Measurements from ENCODE around the gene LMO7. TPM values are rescaled to one million over a fixed set of nuclear protein-coding genes. Genes with fewer than 3 reads are reported as not detected.
"Not testable (repeated sequence)": the region's sequence is repeated elsewhere in the genome, so short reads cannot be mapped to it uniquely, and the experiment has no call there.

The LMO7 gene
- total and polyA plus RNA-seq, 2 experiments from 2014 or later = 139 to 232 TPM

DNA sequence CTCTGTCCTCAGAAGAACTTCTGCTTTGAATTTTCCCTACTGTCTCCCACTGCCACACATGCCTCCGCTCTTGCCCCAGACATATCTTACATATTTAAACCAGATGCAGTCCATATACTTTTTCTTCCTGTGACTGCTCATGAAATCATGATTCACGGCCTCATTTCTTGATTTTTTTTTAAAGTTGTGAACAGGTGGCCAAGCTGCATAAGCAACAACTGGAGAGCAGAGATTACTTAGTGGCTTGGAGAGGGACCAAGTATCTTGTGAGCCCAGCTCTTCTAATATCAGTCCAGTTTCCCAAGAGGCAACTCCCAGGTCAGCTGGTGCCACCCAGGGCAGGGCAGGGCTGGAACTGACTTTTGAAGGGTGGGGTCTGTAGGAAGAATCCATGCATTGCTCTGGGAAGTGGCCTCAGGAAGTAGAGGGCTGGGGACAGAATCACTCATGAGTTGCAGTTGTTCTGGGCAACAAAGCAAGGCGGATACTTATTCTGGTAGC is 152.4 kb downstream of the LMO7 start:
- H3K27ac ChIP-seq = no peak overlapping the region
- TF ChIP-seq, protein P1, sequence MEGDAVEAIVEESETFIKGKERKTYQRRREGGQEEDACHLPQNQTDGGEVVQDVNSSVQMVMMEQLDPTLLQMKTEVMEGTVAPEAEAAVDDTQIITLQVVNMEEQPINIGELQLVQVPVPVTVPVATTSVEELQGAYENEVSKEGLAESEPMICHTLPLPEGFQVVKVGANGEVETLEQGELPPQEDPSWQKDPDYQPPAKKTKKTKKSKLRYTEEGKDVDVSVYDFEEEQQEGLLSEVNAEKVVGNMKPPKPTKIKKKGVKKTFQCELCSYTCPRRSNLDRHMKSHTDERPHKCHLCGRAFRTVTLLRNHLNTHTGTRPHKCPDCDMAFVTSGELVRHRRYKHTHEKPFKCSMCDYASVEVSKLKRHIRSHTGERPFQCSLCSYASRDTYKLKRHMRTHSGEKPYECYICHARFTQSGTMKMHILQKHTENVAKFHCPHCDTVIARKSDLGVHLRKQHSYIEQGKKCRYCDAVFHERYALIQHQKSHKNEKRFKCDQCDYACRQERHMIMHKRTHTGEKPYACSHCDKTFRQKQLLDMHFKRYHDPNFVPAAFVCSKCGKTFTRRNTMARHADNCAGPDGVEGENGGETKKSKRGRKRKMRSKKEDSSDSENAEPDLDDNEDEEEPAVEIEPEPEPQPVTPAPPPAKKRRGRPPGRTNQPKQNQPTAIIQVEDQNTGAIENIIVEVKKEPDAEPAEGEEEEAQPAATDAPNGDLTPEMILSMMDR (IDR thresholded peaks at IDR 0.05; ENCODE audit: low read depth, low read length) = no peak
- H3K4me3 ChIP-seq = no peak overlapping the region
- peaks cover 17% of the 10 kb centered on the region for H3K4me1 ChIP-seq (ENCODE audit: low read depth)
- H3K9me3 ChIP-seq (ENCODE audit: low read depth) = no peaks in the 10 kb centered on the region
- no peaks in the 10 kb centered on the region for H3K36me3 ChIP-seq
- H3K27me3 ChIP-seq = no peaks in the 10 kb centered on the region
- peak in 1 of 2 donors; percentile 74 for DNase-seq (ENCODE audit: low read depth in 1 of 2, low spot score in 1 of 2)

DNA sequence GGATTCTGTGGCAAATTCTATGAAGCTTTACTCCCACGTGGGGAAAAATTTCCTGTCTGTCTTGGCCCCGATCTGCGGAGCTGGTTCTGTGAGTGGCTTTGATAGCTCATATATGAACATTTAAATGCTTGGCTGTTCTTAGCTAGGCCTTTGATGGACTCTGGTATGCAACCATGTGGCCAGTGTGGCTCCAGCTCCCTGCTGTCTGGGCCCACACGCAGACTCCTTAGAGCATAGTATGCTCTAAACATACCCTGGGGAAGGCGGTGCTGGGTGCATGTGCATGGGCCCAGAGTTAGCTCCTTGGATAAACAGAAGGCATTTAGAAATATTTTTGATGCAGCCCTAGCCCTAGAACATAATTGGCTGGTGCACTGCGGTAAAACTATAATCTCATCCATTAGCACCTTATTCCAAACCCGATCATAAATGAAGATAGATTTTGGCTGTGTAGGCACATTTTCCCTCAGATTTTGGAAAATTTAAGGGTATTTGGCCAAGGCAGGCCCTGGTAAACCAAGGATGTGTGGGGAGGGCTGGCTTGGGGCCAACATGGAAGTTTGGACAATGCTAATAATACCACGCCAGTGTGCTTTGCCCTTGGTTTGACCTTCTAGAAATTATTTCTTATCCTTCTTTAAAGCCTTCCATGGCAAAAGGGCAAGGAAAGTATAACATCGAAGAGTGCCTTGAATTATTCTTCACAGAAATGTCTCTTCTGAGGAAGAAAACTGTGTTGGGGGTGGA is 153.5 kb downstream of the LMO7 start:
- Histone ChIP-seq H3K27me3 (no peaks in the 10 kb centered on the region), H3K4me1 (ENCODE audit: low read depth) (peaks cover 17% of the 10 kb centered on the region), H3K27ac (no peak overlapping the region), H3K4me3 (no peak overlapping the region), H3K36me3 (no peaks in the 10 kb centered on the region), H3K9me3 (ENCODE audit: low read depth) (no peaks in the 10 kb centered on the region)
- peak in 1 of 2 donors; percentile 33 for DNase-seq (ENCODE audit: low read depth in 1 of 2, low spot score in 1 of 2)
- TF ChIP-seq, protein P1 (IDR thresholded peaks at IDR 0.05; ENCODE audit: low read depth, low read length) = no peak

DNA sequence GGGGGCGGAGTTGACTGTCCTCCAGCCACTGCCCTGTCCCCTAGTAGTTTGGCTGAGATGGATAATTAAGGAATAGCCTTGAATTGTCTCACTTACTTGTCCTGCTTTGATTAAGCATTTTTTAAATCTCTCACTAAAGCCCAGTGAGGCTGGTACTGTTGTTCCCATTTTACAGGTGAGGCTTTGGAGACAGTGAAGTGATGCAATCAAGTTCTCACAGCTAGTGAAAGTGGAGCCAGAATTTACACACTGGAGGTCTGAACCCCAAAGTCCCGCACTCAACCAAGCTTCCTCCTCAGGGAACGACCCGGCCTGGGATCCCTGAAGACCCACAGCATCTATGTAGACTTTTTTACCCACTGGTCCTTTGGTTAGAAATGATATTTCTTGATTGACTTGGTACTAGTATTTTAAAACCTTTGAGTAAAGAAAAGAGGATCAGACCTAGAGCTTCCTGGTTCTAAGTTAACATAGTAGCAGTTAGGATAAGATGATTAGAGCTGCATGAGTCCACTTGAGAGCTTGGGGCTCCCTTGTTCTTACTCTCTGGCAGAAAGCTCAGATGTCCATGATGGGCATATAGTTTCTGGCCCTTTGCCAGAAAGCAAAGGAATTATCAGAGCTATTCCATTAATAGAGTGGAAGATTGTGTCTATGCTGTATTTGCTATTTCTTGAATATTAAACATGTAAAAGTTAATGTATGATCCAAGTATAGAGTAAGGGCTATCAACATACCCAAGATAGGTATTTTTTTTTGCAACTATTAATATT is 154.3 kb downstream of the LMO7 start:
- H3K36me3 ChIP-seq = no peaks in the 10 kb centered on the region
- no peaks in the 10 kb centered on the region for H3K9me3 ChIP-seq (ENCODE audit: low read depth)
- no peak overlapping the region for H3K4me3 ChIP-seq
- DNase-seq (ENCODE audit: low read depth in 1 of 2, low spot score in 1 of 2) = no peak
- H3K27me3 ChIP-seq = no peaks in the 10 kb centered on the region
- H3K4me1 ChIP-seq (ENCODE audit: low read depth) = peaks cover 17% of the 10 kb centered on the region
- H3K27ac ChIP-seq = no peak overlapping the region
- TF ChIP-seq, protein P1 (IDR thresholded peaks at IDR 0.05; ENCODE audit: low read depth, low read length) = no peak

DNA sequence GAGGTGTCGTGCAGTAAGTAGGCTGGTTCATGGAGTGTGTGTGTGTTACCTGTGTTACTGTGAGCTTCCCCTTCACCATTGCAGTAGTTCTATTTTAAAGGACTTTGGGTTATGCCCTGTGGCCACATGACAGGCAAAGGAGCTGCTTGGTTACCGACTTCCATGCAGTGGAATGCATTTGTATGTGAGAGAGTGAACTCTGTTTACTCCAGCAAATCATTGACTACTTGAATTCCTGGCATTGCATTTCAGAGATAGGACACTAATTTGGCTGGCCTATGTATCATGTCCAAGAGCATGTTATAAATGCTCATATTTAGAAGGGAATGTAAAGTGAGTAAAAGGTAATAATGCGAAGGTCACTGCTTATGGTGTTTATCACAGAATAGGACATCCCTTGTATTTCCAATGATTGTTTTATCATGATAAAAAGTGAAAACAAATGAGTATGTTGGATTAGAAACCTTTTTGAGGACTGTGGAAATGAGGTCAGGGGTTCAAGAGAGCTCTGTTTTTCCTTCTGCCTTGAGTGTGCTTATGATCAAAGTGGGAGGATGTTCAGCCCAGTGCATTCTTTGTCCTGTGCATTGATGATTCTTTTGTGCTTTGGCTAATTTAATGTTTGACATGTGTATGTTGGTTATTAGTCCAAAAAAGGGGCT is 156.5 kb downstream of the LMO7 start:
- H3K4me3 ChIP-seq = no peak overlapping the region

DNA sequence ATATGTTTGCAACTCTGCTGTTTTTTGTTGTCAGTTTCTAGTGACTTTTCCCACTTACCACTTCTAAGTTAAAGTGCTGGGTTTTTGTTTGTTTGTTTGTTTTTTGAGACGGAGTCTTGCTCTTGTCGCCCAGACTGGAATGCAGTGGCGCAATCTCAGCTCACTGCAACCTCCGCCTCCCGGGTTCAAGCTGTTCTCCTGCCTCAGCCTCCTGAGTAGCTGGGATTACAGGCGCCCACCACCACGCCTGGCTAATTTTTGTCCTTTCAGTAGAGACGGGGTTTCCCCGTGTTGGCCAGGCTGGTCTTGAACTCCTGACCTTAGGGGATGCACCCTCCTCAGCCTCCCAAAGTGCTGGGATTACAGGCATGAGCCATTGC is 157.0 kb downstream of the LMO7 start:
- H3K4me3 ChIP-seq; DNase-seq (ENCODE audit: low read depth in 1 of 2, low spot score in 1 of 2); H3K27me3 ChIP-seq; H3K9me3 ChIP-seq (ENCODE audit: low read depth); H3K36me3 ChIP-seq: not testable (repeated sequence)
- H3K27ac ChIP-seq = peak overlapping the region; percentile 76
- peaks cover 13% of the 10 kb centered on the region for H3K4me1 ChIP-seq (ENCODE audit: low read depth)

More for the DNA sequence above, 156.5 kb downstream of the LMO7 start:
- peak; percentile 41 to 50 for DNase-seq (ENCODE audit: low read depth in 1 of 2, low spot score in 1 of 2)
- Histone ChIP-seq H3K9me3 (ENCODE audit: low read depth) (no peaks in the 10 kb centered on the region), H3K27ac (peak overlapping the region; percentile 76), H3K27me3 (no peaks in the 10 kb centered on the region), H3K36me3 (no peaks in the 10 kb centered on the region), H3K4me1 (ENCODE audit: low read depth) (peaks cover 13% of the 10 kb centered on the region)
- TF ChIP-seq, protein P1 (IDR thresholded peaks at IDR 0.05; ENCODE audit: low read depth, low read length) = no peak

All from cardiac muscle cell (in vitro differentiated cells and primary cell).